Upper lobe of left lung (tissue), 4 donors: ENCODE measurements around the gene TSPAN1.

Experiments used
- EP300 ChIP-seq, 4 donors: sonication (generic); formaldehyde crosslinking; IDR thresholded peaks; one replicate each; pipeline ENCODE4 v1.5.1; 2017; ENCODE audit warnings: antibody characterized with exemption in 4 of 4, control low read depth in 2 of 4
- POLR2A ChIP-seq, 4 donors: fragments of 450-650 bp; IDR thresholded peaks; one replicate each; pipeline ENCODE4 v1.5.1; 2016 to 2017; ENCODE audit warnings: antibody characterized with exemption in 4 of 4, mild to moderate bottlenecking in 2 of 4
- POLR2AphosphoS5 ChIP-seq, 2 donors: sonication (generic); formaldehyde crosslinking; IDR thresholded peaks; one replicate each; pipeline ENCODE4 v1.5.1; 2017; ENCODE audit warnings: antibody characterized with exemption in 2 of 2
- TF ChIP-seq, protein P1 (sequence below), 6 experiments: fragments of 450-650 bp in 4 of 6; fragments of 200-600 bp in 2 of 6; sonication (generic) in 2 of 6; IDR thresholded peaks; one replicate each; pipeline ENCODE4 v1.5.1; 2016 to 2019; ENCODE audit warnings: antibody characterized with exemption in 6 of 6

DNA sequence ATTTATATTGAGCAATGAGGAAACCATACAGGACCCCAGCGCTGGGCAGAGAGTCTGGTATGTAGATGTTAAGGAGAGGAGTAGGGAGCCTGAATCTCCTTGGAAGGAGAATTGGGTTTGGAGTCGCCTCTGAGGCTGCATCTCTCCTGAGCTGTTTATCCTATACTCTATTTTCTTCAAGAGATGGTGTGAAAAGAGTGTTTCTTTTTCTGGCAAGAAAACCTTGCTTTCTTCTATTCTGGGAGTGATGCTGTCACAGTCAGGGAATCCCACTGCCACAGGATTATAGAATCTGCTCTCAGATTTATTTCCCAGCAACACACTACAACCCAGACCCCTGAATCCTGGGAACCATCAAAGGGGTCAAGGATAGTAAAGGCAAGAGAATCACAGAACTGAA lies 31.5 kb downstream of the TSPAN1 start:
- TF ChIP-seq, protein P1, sequence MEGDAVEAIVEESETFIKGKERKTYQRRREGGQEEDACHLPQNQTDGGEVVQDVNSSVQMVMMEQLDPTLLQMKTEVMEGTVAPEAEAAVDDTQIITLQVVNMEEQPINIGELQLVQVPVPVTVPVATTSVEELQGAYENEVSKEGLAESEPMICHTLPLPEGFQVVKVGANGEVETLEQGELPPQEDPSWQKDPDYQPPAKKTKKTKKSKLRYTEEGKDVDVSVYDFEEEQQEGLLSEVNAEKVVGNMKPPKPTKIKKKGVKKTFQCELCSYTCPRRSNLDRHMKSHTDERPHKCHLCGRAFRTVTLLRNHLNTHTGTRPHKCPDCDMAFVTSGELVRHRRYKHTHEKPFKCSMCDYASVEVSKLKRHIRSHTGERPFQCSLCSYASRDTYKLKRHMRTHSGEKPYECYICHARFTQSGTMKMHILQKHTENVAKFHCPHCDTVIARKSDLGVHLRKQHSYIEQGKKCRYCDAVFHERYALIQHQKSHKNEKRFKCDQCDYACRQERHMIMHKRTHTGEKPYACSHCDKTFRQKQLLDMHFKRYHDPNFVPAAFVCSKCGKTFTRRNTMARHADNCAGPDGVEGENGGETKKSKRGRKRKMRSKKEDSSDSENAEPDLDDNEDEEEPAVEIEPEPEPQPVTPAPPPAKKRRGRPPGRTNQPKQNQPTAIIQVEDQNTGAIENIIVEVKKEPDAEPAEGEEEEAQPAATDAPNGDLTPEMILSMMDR (IDR thresholded peaks at IDR 0.05): no peak
- TF ChIP-seq POLR2A (IDR thresholded peaks at IDR 0.05): no peak
- no peak for TF ChIP-seq EP300 (IDR thresholded peaks at IDR 0.05)
- no peak for TF ChIP-seq POLR2AphosphoS5 (IDR thresholded peaks at IDR 0.05)
